WI38 (cell line): Measurements from ENCODE around the gene C16orf89.

Experiments used
- H3K4me3 ChIP-seq: 2 replicates; pipeline ENCODE4 v1.5.1; 2011; ENCODE audit warnings: low read depth, mild to moderate bottlenecking, control low read depth, low read length
- CTCF ChIP-seq: IDR thresholded peaks from 2 replicates; pipeline ENCODE4 v1.5.1; 2012; ENCODE audit warnings: low read depth, mild to moderate bottlenecking, control low read depth, low read length

C16orf89 gene

GRCh38 chr16:5003211-5003610 is 62.5 kb downstream of the C16orf89 start:
- H3K4me3 ChIP-seq: no peak overlapping the region
- no peak for TF ChIP-seq CTCF

GRCh38 chr16:5002699-5003143 is 63.0 kb downstream of the C16orf89 start:
- no peak for TF ChIP-seq CTCF

GRCh38 chr16:5001986-5002385 is 63.8 kb downstream of the C16orf89 start:
- no peak overlapping the region for H3K4me3 ChIP-seq
- no peak for TF ChIP-seq CTCF

More at GRCh38 chr16:5002699-5003143, 63.0 kb downstream of the C16orf89 start:
- no peak overlapping the region for H3K4me3 ChIP-seq

- H3K4me3 ChIP-seq: no peak overlapping the region
- TF ChIP-seq CTCF: no peak
Observed at GRCh38 chr16:5001571-5001970, 64.2 kb downstream of the C16orf89 start.

GRCh38 chr16:5000573-5001001 is 65.2 kb downstream of the C16orf89 start:
- no peak for TF ChIP-seq CTCF
- H3K4me3 ChIP-seq: no peak overlapping the region

GRCh38 chr16:4994719-4995434 is 70.9 kb downstream of the C16orf89 start:
- H3K4me3 ChIP-seq: no peak overlapping the region
- no peak for TF ChIP-seq CTCF
